ENCODE measurements around the gene ATXN7L3. TPM values are rescaled to one million over a fixed set of nuclear protein-coding genes. Genes with fewer than 3 reads are reported as not detected.

ATXN7L3 gene
- total RNA-seq, 1 donor from 2014 or later, result 66.7 TPM

DNA sequence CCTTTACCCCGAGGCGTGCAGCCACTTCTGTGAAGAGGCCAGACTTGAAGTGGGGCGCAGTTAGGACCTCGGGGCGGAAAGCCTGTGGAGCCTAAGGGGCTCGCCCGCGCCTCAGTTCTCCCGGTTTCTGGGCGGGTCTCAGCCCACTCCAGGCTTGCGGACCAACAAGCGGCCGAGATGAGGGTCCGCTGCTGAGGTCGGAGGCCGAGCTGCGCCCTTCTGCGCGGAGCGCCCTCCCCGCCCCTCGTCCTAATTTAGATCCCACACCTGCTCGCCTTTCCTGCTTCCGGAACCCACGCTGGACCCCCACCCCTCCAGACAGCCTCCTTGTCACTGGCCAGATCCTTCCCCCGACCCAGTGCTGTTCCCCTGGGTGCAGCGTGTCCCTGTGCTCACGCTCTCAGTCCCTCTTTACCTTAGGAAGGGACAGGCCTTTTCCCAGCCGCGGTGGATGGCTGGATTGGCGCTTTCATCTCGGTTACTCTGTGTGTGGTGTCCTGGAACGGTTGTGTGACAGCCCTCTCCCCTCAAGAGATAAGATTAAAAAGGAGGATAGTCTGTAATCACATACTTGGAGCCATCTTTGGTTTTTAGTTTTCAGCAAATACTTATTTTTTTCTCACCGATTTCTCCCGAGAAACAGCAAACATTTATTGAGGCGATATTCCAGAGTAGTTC lies 933 bp upstream of the ATXN7L3 start:
- DNase-seq (ENCODE audit: low spot score), result peak; percentile 57

DNA sequence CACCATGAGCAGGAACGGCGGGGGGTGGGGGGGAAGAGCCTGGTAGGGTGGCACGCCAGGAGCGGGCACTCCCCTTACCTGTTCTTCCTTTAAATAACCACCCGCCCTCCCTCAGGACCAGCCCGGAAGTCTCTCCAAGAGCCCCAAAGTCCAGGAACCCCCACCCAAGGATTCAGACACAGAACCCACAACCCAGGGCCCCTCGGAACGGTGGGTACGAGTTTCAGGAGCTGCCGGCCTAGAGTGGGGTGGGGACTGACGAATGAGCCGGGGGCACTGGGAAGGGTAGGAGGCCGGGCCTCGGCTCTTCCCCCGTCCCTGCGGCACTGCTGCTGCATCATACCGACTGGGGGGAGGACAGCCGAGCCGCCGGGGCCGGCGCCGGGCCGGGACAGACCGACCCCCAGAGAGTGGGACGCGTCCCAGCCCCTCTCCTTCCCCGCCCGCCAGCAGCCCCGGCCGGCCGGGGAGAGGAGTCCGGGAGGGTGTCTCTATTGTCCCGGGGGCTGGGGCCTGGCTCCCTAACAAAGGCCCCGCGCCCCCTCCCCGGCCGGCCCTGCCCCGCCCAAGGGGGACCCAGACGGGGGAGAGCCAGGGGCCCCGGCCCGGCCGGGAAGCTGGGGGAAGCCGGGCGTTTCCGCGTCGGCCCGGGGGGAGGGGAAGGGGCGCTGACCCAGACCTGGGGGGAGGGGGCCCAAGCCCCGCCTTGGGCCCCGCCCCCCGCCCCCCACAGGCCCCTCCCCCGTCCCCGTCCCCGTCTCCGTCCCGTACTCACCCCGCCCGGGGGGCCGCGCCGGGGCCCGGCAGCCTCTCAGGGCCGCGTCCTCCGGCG lies 747 bp downstream of the ATXN7L3 start:
- DNase-seq (ENCODE audit: low spot score), result peak; percentile 67

DNA sequence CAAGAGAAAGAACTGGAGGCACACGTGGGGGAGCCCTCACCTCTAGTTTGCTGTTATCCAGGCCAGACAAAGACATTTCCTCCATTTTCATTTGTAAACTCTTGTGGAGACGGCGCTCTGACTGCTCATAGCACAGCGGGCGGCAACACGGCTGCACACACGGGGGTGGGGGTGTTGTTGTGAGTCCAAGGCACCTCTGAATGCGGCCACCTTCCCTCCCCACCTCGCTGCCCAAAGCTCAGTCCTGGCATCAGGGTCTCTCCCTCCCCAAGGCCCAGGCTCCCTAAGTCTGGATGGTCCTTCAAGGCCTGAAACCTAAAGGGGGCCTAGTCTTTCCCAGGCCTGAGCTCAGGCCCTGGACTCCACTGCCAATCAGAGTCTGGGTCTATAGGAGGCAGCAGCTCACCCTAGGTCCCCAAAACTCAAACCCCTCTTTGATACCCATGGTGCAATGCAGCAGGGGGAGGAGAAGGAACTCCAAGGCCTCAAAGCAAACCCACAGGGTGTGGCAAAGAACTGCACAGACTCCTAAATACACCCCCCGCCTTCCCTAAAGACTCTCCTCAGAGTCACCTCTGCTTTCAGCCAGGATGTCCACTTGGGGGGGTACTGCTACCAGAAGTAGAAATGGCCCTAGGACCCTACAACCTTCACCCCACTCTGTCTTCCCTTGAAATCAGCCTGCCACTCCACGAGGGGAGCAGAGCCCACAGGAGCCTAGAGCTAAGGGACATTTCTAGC lies 1.5 kb downstream of the ATXN7L3 start:
- peak; percentile 75 for DNase-seq (ENCODE audit: low spot score)

DNA sequence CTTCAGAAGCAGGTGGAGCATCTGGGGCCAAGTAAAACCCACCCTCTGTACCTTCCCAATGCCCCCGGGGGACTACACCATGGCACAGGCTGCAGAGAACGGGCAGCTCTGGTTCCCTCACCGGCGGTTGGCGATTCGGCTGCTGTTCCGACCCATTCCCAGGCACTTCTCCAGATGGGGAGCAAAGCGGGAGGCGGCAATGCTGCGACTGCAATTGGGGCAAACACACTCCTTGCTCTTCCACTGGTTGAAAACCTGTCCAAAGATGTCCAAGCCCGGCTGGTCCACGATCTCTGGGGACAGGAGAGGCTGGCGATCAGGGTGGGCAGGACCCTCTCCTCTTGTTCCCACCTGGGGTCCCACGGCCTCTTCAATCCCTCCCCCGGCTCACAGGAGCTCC lies 2.6 kb downstream of the ATXN7L3 start:
- no peak for DNase-seq (ENCODE audit: low spot score)

DNA sequence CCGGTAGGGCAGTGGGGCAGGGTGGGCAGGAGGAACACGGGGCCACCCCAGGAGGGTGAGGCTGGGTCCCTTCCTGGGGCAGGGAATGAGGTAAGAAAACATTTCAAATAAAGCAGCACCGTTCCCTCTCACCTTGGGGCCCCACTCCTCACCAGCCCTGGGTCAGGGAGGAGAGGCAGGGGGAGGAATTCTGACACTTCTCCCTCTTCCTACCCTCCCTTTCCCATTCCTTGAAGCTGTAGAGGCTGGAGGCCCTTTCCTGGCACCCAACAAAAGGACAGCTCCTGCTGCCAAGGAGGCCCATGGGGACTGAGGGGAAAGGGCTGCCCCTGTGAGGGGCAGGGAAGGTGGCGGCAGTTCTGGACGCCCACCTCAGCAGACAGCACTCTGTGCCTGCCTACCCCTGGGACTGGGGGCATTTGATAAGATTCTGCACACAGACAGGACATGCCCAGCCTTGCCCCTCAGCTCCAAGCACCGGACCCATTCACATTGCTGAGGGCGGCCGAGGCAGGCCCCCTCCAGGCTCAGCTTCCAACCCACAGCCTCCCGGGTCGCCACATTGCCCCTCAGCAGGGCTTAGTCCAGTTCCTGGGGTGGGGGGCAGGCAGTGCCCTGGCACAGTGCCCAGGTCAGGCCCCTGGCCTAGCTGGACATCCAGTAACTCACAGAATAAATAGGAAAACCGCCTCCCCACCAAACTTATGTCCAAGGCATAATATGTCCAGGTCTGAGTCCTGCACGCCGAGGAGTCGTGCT lies 6.2 kb downstream of the ATXN7L3 start:
- DNase-seq (ENCODE audit: low spot score), result no peak

DNA sequence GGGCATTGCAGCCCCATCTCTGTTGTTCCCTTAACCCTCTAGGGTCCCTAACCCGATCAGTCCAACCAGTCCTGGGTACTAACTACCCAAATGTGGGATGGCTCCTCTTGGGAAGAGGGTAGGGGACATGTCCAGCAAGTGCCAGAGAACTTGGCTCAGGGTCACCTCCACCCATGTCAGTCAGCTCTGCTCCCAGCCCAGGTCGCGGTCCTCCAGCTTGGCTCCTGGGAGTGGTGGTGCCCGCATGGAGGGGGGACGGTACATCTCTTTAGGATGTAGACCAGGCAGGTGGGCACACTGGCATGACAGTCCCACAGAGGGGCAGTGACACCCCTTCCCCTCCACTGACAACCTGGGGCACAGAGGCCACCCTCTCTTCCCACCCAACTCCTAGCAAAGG lies 6.9 kb downstream of the ATXN7L3 start:
- no peak for DNase-seq (ENCODE audit: low spot score)

DNA sequence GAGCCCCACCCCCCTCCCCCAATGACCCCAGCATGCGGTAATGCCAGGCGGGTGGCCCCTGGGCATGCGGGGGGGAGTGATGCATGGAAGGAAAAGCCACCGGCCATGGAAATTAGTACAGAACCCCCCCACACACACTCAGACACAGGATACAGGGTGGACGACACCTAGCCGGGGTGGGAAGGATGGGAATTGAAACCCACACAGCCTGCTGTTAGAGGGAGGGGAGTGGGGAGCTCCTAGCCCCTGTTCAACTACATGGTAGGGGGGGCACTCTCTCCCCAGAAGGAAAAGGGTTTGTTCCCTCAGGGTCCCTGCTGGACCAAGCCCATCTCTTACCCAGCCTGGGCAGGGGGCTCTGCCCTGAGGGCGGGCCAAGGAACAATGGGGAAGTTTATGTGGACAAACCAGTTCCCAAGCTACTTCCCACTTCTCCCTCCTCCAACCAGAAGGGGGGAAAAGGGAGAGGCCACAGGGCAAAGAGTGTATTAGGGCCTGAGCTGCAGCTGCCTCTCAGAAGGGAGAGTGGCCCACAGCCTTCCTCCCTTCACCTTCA lies 7.7 kb downstream of the ATXN7L3 start:
- DNase-seq (ENCODE audit: low spot score), result no peak

DNA sequence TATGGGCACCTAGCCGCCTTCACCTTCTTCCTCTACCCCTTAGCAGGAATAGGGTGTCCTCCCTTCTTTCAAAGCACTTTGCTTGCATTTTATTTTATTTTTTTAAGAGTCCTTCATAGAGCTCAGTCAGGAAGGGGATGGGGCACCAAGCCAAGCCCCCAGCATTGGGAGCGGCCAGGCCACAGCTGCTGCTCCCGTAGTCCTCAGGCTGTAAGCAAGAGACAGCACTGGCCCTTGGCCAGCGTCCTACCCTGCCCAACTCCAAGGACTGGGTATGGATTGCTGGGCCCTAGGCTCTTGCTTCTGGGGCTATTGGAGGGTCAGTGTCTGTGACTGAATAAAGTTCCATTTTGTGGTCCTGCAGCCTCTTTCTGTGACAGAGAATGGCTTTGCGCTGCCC lies 8.3 kb downstream of the ATXN7L3 start:
- no peak for DNase-seq (ENCODE audit: low spot score)

DNA sequence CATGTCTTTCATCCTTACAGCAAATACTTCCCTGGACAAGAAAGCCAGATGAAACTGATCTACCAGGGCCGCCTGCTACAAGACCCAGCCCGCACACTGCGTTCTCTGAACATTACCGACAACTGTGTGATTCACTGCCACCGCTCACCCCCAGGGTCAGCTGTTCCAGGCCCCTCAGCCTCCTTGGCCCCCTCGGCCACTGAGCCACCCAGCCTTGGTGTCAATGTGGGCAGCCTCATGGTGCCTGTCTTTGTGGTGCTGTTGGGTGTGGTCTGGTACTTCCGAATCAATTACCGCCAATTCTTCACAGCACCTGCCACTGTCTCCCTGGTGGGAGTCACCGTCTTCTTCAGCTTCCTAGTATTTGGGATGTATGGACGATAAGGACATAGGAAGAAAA lies 9.2 kb downstream of the ATXN7L3 start:
- DNase-seq (ENCODE audit: low spot score), result no peak

DNA sequence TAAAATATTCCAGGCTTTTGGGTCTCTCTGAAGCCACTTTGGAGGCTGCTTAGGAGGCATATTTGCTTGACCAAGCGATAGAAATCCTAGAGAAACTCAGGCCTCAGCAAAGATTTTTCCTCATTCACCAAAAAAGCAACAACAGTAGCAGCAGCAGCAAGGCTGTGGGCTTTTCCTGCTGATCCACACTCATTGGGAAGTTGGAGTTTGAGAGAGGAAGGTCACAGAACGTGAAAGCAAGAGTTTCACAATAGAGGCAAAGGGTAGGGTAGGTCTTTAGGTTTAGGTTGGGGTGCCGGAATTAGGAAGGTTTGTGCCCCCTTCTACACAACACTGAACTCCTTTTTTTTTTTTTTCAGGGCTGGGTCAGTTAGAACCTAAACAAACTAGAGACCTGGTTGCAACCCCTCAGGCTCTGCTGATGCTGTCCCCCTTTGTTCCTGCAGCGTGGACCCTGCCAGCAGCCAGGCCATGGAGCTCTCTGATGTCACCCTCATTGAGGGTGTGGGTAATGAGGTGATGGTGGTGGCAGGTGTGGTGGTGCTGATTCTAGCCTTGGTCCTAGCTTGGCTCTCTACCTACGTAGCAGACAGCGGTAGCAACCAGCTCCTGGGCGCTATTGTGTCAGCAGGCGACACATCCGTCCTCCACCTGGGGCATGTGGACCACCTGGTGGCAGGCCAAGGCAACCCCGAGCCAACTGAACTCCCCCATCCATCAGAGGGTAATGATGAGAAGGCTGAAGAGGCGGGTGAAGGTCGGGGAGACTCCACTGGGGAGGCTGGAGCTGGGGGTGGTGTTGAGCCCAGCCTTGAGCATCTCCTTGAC lies 10.9 kb downstream of the ATXN7L3 start:
- no peak for DNase-seq (ENCODE audit: low spot score)

DNA sequence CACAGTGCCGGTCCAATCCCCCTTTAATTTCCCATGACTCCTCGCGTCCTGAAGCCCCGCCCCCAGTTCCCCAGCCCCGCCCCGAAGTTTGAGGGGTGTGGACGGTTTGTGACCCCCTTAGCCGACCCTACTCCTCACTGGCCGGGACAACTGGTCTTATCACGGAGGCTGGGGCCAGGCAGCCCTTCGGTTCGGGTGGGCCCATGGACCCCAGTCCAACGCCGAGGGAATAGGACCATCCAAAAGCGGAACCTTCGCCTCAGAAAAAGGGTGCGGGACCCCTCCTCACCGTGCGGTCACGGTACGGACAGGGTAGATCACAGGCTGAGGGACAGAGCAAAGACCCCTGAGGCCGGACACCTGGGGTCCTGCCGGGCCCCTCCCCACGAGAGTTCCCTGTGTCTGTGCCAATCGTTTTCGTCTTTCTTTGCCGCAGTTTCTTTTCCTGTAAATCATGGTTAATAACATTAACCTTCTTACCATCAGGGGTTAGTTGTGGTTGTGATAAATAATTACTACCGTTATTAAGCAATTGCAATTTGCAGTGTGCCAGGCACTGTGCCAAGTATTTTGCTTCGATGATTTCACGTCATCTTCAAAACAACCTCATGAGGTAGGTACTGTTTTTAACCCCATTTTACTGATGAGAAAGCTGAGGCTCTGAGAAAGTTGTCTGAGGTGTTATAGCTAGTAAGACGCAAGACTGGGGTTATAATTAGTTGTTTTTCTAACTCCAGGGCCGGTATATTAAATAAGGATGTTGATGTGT lies 12.4 kb downstream of the ATXN7L3 start:
- DNase-seq (ENCODE audit: low spot score), result no peak

DNA sequence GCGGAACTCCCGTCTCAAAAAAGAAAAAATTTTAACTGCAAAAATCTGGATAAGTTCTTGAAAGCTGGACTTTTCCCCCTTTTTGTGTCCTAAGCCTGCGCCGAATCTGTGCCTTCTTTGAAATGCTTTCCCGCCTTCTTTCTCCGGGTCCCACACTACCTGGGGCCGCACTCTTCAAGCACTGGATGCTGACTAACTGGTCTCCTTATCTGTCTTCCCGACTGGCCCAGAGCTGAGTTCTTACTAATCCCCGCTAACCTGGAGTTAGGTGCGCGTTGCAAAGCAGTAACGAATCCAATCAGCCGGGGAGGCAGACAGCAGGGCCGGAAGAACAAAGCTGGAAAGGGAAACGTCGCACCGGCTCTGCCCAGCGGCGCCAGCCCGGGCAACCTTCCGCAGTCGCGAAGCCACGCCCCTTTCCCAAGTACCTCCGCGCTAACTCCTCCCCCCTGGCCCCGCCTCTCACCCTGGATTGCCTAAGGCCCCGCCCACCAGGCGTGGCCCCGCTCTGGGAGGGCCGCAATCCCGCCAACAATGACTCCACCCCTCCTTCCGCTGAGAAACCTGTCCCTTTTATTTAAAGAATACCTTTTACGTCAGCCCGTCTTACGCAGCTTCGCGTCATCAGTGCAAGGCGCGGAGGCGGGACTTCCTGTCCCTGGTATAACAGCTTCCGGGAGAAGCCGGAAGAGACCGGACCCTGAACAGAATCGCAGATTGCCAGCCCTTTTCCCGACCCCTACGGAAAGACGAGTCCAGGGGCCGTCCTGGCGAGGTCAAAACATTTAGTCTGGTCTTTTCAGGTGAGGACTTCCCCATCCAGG lies 13.2 kb downstream of the ATXN7L3 start, which contains the start of gene TMUB2:
TSS of gene TMUB2 (plus strand) at position 666 of the 824 bp plus-strand sequence. CDS start 737 bp downstream, outside the sequence.
- DNase-seq (ENCODE audit: low spot score), result peak; percentile 99

DNA sequence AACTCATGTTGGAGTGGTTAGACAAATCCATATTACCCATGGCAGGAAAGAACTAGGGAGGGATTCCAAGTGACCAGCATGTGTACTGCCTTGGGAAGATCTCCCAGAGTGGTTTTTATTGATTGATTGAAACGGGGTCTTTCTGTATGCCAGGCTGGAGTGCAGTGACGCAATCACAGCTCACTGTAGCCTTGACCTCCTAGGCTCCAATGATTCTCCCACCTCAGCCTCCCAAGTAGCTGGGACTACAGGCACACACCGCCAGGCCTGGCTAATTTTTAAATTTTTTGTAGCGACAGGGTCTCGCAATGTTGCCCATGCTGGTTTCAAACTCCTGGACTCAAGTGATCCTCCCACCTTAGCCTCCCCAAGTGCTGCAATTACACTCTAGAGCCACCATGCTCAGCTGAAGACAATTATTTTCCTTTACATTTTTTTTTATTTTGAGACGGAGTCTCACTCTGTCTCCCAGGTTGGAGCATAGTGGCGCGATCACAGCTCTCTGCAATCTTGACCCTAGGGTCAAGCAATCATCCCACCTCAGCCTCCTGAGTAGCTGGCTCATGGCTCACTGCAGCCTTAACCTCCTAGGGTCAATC lies 15.4 kb downstream of the ATXN7L3 start:
- DNase-seq (ENCODE audit: low spot score), result no peak

DNA sequence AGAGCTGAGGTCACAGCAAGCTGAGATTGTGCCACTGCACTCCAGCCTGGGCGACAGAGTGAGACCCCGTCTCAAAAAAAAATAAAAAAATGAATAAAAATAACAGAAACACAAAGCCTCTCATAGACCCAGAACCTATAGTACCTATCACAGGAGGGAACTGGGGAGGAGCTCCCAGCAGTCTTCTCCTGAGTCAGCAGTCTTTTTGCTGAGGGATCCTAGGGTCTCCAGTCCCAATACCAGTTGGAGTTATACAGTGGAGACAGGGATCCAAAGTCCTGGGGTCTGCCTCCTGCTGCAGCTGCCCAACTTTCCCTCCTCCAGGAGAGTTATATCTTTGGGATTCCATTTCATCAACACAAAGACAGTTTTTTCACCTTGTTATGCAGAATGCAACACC lies 16.7 kb downstream of the ATXN7L3 start:
- DNase-seq (ENCODE audit: low spot score), result no peak

DNA sequence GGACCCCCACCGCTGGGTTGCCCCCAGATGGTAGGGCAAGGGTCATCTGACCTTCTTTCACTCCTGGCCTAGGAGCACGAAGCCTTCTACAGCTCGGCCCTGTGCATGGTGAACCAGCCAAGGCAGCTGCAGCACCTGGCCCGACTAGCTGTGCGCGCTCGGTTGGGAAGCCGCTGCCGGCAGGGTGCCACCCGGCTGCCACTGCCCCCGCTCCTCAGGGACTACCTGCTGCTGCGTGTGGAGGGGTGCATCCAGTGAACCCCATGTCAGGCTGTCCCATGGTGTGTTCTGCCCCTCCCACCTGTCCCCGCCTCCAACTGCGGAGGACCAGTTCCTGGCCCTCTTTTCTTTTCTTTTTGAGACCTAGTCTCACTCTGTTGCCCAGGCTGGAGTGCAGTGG lies 21.6 kb downstream of the ATXN7L3 start:
- DNase-seq (ENCODE audit: low spot score), result no peak

DNA sequence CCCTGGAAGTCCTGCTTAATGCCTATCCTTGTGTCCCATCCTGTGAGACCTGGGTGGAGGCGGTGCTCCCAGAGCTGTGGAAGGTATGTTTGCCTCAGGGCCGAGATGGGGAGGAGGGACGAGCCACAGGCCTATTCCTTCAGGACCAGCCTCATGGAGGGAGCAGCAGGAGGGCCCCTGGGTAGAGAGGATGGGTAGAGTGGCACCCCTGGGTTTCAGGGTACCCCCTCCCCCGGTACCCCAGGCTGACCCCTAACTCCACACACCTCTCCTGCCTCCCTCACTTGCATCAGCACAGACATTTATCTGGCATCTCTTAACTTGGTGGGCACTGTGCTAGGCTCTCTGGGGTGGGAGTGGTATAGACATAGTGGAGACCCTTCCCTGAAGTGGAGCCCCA lies 22.0 kb downstream of the ATXN7L3 start:
- no peak for DNase-seq (ENCODE audit: low spot score)

DNA sequence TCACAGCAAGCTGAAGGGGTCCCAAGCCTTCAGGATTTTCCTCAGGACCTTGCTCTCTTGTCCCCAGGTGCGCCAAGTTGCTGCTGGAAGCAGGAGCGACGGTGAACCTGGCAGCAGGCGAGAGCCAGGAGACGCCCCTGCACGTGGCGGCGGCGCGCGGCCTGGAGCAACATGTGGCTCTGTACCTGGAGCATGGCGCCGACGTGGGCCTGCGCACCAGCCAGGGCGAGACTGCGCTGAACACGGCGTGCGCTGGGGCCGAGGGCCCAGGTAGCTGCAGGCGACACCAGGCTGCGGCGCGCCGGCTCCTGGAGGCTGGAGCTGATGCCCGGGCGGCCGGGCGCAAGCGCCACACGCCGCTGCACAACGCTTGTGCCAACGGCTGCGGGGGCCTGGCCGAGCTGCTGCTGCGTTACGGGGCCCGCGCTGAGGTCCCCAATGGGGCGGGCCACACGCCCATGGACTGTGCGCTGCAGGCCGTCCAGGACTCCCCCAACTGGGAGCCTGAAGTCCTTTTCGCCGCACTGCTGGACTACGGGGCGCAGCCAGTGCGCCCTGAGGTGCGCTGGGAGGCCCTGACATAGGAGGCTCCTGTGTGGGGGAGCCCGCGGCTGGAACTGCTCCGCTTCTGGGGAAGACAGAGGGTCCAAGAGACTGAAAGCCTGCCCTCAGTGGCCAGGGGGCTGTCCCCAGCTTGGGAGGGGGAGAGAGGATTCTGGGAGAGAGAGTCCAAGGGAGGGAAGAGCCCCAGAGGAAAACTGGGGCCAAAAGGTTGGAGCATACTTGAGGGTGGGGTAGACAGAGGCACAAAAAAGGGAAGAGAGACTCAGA lies 22.8 kb downstream of the ATXN7L3 start:
- DNase-seq (ENCODE audit: low spot score), result no peak

DNA sequence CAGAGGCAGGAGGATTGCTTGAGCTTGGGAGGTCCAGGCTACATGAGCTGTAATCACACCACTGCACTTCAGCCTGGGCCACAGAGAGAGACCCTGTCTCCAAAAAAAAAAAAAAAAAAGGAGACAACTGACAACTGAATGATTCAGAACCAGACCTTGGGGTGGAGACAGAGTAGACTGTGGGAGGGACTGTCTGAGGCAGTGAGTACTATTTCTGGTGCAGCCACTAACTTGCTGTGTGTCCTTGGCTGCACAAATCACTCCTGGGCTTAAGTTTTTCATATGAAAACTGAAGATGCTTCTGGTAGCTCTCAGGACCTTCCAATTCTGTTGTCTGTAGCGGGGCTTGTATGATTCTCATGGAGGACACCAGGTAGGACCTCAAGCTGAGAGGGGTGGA lies 23.4 kb downstream of the ATXN7L3 start:
- DNase-seq (ENCODE audit: low spot score), result no peak

All from ureter (tissue), 1 donor.